Colonic mucosa (tissue), 4 donors: ENCODE data around the gene ATP6V0E2. TPM values are rescaled to one million over a fixed set of nuclear protein-coding genes. Genes with fewer than 3 reads are reported as not detected.
"Not testable (repeated sequence)": the region's sequence is repeated elsewhere in the genome, so short reads cannot be mapped to it uniquely, and the experiment has no call there.

Source experiments
- DNase-seq: peaks from one replicate; pipeline ENCODE4 v3.0.0-alpha.2; 2020
- H3K27ac ChIP-seq: fragments of 200-600 bp; one replicate; pipeline ENCODE4 v1.8.0; 2021
- H3K27me3 ChIP-seq: fragments of 200-600 bp; one replicate; pipeline ENCODE4 v1.8.0; 2021
- H3K36me3 ChIP-seq: fragments of 200-600 bp; one replicate; pipeline ENCODE4 v1.8.0; 2021
- H3K4me1 ChIP-seq: fragments of 200-600 bp; one replicate; pipeline ENCODE4 v1.8.0; 2021; ENCODE audit warnings: mild to moderate bottlenecking
- H3K4me3 ChIP-seq: fragments of 200-600 bp; one replicate; pipeline ENCODE4 v1.8.0; 2021
- H3K9ac ChIP-seq, 2 donors: one replicate each; pipeline ENCODE4 v1.7.0; 2013; ENCODE audit warnings: control low read depth in 2 of 2, low read depth in 2 of 2, low read length in 2 of 2
- H3K9me3 ChIP-seq: fragments of 200-600 bp; one replicate; pipeline ENCODE4 v1.8.0; 2021
- CTCF ChIP-seq: fragments of 200-600 bp; IDR thresholded peaks from one replicate; pipeline ENCODE4 v1.8.0; 2022; ENCODE audit warnings: antibody characterized with exemption, mild to moderate bottlenecking
- intact Hi-C: fragments of 100-400 bp; cut with DNase I; formaldehyde crosslinking; loops from one replicate; pipeline ENCODE4 v1.14.1; 2022
- total RNA-seq, 2 donors: library from RNA; stranded (reverse); fragmentation: NEBNext Ultra II Directional in 1 of 2; extraction: Animal tissue kit (Norgen Biotek cat#: 25700) in 1 of 2; gene quantifications; one replicate each; pipeline ENCODE4 v1.2.1, GENCODE V29; 2021
- donor health status: healthy.
- donor health status: DM: no; HTN: no; CAD: no.
- donor health status: DM: no; HTN: no; CAD: no.

The ATP6V0E2 gene
- total RNA-seq, 2 donors from 2014 or later: 12.5 to 22.7 TPM

DNA sequence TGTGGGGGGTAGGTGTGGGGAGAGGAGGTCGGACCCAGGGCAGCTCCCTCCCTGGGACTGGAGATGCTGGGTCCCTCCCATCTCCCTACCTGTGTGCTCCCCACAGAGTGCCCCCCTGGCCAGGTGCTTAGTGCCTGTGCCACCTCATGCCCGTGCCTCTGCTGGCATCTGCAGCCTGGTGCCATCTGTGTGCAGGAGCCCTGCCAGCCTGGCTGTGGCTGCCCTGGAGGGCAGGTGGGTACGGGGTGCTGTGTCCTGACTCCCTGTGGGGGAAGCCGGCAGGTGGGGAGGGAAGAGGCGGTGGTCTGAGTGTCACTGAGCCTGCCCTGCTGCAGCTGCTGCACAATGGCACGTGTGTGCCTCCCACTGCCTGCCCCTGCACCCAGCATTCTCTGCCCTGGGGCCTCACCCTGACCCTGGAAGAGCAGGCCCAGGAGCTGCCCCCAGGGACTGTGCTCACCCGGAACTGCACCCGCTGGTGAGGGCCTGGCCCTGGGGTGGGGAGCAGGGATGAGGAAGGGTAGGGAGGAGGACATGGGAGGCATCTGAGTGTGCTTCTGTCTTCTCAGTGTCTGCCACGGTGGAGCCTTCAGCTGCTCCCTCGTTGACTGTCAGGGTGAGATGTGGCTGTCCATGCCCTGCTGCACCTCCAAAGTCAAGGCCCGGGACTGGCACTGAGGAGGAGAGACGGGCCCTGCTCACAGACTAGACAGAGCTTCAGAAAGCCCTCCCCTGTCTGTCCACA lies 47.3 kb upstream of the ATP6V0E2 start:
- H3K9ac ChIP-seq: no peak overlapping the region
- no peak for DNase-seq

GRCh38 chr7:149827089-149827981 lies 46.4 kb upstream of the ATP6V0E2 start:
- H3K4me1 ChIP-seq: no peaks in the 10 kb centered on the region
- no peaks in the 10 kb centered on the region for H3K36me3 ChIP-seq
- H3K27me3 ChIP-seq: no peaks in the 10 kb centered on the region
- TF ChIP-seq CTCF: no peak
- H3K9ac ChIP-seq: no peak overlapping the region
- H3K27ac ChIP-seq: no peak overlapping the region
- H3K9me3 ChIP-seq: no peaks in the 10 kb centered on the region
- no peak overlapping the region for H3K4me3 ChIP-seq
- intact Hi-C loops: no loop called here
- no peak for DNase-seq

More for the DNA sequence above, 47.3 kb upstream of the ATP6V0E2 start:
- no peak for TF ChIP-seq CTCF
- no peaks in the 10 kb centered on the region for H3K36me3 ChIP-seq
- H3K4me1 ChIP-seq: peaks cover 1% of the 10 kb centered on the region
- H3K9me3 ChIP-seq: no peaks in the 10 kb centered on the region
- intact Hi-C loops: no loop called here
- no peak overlapping the region for H3K27ac ChIP-seq
- no peaks in the 10 kb centered on the region for H3K27me3 ChIP-seq
- no peak overlapping the region for H3K4me3 ChIP-seq

DNA sequence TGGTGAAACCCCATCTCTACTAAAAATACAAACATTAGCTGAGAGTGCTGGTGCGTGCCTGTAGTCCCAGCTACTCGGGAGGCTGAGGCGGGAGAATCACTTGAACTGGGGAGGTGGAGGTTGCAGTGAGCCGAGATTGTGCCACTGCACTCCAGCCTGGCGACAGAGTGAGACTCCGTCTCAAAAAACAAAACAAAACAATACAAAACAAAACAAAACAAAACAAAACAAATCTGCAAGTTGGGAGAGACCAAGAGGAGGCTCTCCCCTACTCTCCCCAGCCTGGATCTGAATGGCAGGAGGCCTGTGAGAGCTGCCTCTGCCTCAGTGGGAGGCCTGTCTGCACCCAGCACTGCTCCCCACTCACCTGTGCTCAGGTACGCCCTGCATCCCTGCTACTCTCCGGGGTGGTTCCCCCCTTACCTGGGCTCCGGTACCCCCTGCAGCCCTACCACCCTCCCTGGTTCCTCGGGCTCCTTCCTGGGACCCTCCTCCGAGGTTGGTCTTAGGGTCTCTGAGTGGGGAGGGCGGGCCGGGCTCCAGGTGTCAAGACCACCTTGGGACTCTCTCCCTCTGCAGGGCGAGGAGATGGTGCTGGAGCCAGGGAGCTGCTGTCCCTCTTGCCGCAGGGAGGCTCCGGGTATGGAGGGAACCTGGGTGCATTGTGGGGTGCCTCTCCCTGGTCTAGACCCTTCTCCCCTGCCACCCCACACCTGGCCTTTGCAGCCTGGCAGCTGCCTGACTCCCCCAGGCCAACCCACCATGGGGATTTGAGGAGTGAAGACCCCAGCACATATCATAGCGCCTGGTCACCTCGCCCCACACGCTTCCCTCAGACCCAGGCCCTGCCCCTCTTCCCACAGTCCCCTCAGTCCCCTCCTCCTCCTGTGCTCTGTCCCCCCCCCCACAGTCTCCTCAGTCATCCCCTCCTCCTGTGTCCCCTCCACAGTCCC lies 45.1 kb upstream of the ATP6V0E2 start:
- intact Hi-C loops: no loop called here

GRCh38 chr7:149830527-149830926 lies 43.2 kb upstream of the ATP6V0E2 start:
- H3K27me3 ChIP-seq, H3K4me3 ChIP-seq, H3K9ac ChIP-seq, H3K36me3 ChIP-seq, H3K4me1 ChIP-seq, intact Hi-C loops, DNase-seq, H3K9me3 ChIP-seq, H3K27ac ChIP-seq: not testable (repeated sequence)

More for the DNA sequence above, 45.1 kb upstream of the ATP6V0E2 start:
- Histone ChIP-seq H3K36me3 (no peaks in the 10 kb centered on the region), H3K4me3 (no peak overlapping the region), H3K27ac (no peak overlapping the region), H3K9me3 (no peaks in the 10 kb centered on the region), H3K27me3 (no peaks in the 10 kb centered on the region), H3K9ac (no peak overlapping the region), H3K4me1 (no peaks in the 10 kb centered on the region)
- no peak for DNase-seq
- TF ChIP-seq CTCF: no peak

- no peak for DNase-seq
- intact Hi-C loops: no loop called here
Measured at GRCh38 chr7:149830997-149831740, 42.6 kb upstream of the ATP6V0E2 start.

More at GRCh38 chr7:149830997-149831740, 42.6 kb upstream of the ATP6V0E2 start:
- Histone ChIP-seq H3K36me3 (no peaks in the 10 kb centered on the region), H3K27ac (no peak overlapping the region), H3K4me1 (no peaks in the 10 kb centered on the region), H3K9me3 (no peaks in the 10 kb centered on the region), H3K4me3 (no peak overlapping the region), H3K9ac (no peak overlapping the region), H3K27me3 (no peaks in the 10 kb centered on the region)
- TF ChIP-seq CTCF: no peak
